IPS-18a (cell line): ENCODE data around the gene GMEB2.
"Not testable (repeated sequence)": the region's sequence is repeated elsewhere in the genome, so short reads cannot be mapped to it uniquely, and the experiment has no call there.

Experiments used
- H3K27ac ChIP-seq: one replicate; pipeline ENCODE4 v1.5.1; 2013; ENCODE audit warnings: low read length
- H3K27me3 ChIP-seq: one replicate; pipeline ENCODE4 v1.6.1; 2013; ENCODE audit warnings: mild to moderate bottlenecking, low read length; ENCODE audit not compliant: control insufficient read depth, insufficient read depth
- H3K36me3 ChIP-seq: one replicate; pipeline ENCODE4 v1.6.1; 2013; ENCODE audit warnings: low read depth, low read length; ENCODE audit not compliant: control insufficient read depth
- H3K4me1 ChIP-seq: one replicate; pipeline ENCODE4 v1.6.1; 2013; ENCODE audit warnings: low read depth, low read length; ENCODE audit not compliant: control insufficient read depth
- H3K4me3 ChIP-seq: one replicate; pipeline ENCODE4 v1.5.1; 2013; ENCODE audit warnings: low read length
- H3K9ac ChIP-seq: one replicate; pipeline ENCODE4 v1.6.1; 2013; ENCODE audit warnings: mild to moderate bottlenecking, low read length, moderate library complexity
- H3K9me3 ChIP-seq: one replicate; pipeline ENCODE4 v1.6.1; 2013; ENCODE audit warnings: low read depth, low read length; ENCODE audit not compliant: control insufficient read depth

Gene GMEB2

DNA sequence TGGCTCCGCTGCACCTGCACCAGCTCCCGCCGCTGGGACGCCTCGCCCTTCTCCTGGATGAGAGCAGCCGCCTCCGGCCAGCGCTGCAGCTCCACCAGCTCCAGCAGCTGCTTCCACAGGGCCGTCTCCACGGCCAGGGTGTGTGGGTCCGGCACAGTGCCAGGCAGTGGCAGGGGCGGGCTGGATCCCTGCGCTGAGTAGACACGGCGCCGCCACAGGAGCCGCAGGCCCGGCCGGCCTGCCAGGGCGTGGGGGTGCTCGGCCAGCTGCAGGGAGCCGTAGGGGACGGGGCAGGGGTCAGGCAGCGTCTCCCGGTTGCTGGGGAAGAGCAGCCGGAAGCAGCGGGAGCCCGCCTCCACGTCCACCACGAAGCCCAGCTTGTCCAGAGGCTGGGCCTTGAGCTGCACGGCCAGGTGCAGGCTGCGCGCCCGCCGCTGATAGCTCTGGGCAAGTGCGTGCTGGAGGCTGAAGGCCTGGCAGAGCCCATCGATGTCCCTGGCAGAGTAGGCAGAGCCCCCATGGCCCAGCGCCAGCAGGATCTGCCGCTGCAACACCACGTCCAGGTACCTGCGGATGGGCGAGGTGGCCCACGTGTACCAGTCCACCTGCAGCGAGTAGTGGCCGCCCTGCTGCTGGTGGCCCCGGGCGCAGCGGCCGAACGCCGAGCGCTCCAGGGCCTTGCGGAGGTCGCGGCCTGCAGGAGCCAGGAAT, 63.5 kb downstream of the GMEB2 start:
- H3K4me1 ChIP-seq = no peaks in the 10 kb centered on the region
- H3K36me3 ChIP-seq = no peaks in the 10 kb centered on the region
- no peak overlapping the region for H3K9ac ChIP-seq
- no peaks in the 10 kb centered on the region for H3K27me3 ChIP-seq
- no peak overlapping the region for H3K27ac ChIP-seq
- no peak overlapping the region for H3K4me3 ChIP-seq
- no peaks in the 10 kb centered on the region for H3K9me3 ChIP-seq

DNA sequence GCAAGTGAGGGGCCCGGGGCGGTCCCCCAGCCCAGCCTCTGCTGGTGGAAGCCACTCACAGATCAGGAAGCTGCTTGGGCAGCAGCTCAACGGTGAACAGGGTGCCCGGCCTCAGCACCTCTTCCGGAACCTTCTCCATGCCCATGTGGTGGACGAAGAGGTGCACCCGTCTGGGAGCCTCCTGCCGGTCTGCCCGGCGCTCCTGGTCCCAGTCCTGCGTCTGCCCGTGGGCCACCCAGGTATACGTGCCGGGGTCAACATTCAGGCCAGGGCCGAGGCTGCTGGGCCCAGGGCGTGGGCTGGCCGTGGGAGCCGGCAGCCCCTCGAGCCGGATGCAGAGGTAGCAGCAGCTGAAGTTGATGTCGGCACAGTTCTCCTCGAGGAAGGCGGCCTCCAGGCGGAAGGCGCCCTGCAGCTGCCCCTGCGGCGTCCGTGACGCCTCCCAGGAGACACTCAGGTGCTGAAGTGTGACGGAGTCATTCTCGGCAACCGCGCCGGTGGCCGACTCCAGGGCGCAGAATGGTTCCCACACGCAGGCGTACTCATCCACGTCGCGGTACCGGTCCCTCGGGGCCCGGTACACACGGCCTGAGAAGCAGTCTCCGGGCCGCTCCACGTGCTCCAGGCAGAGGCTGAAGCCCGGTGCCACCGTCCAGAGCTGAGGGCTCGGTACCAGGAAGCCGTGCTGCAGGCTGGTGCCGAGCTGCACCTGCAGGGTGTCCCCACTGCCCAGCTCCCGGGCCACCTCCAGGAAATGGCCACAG, 64.3 kb downstream of the GMEB2 start:
- Histone ChIP-seq H3K36me3 (no peaks in the 10 kb centered on the region), H3K4me1 (no peaks in the 10 kb centered on the region), H3K9me3 (no peaks in the 10 kb centered on the region), H3K27ac (no peak overlapping the region), H3K27me3 (no peaks in the 10 kb centered on the region), H3K4me3 (no peak overlapping the region), H3K9ac (no peak overlapping the region)

DNA sequence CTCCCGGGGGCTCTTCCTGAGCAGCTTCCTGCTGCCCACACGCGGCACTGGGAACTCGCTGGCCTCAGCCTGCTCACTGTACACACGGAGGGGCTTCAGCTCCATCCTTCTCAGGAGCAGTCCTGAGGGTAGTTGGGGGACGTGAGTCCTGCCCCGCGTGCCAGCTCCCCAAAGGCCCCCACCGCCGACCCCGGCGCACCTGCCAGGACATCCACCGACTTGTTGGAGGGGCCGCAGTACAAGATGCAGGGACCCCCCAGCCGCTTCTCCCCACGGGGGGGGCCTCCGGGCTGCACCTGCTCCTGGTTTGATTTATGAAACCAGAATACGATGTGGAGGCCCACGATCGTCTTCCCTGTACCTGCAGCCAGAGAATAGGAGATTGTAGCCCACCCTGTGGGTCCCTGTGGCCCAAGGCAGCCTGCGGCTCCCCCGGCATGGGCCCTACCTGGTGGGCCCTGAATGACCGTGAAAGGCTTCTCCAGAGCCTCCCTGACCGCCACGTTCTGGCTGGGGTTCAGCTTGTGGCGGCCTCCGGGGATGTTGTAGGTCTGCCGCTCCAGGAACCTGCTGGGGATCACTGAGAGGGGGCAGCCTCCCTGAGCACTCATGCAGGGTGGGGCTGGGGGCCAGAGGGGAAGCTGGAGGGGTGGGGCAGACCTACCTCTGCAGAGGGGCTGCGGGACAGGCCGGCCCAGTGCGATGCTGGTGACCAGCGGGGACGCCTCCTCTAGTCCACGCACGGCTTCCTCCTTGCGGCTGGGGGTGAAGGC, 65.1 kb downstream of the GMEB2 start:
- Histone ChIP-seq H3K4me3 (no peak overlapping the region), H3K27ac (no peak overlapping the region), H3K27me3 (no peaks in the 10 kb centered on the region)

DNA sequence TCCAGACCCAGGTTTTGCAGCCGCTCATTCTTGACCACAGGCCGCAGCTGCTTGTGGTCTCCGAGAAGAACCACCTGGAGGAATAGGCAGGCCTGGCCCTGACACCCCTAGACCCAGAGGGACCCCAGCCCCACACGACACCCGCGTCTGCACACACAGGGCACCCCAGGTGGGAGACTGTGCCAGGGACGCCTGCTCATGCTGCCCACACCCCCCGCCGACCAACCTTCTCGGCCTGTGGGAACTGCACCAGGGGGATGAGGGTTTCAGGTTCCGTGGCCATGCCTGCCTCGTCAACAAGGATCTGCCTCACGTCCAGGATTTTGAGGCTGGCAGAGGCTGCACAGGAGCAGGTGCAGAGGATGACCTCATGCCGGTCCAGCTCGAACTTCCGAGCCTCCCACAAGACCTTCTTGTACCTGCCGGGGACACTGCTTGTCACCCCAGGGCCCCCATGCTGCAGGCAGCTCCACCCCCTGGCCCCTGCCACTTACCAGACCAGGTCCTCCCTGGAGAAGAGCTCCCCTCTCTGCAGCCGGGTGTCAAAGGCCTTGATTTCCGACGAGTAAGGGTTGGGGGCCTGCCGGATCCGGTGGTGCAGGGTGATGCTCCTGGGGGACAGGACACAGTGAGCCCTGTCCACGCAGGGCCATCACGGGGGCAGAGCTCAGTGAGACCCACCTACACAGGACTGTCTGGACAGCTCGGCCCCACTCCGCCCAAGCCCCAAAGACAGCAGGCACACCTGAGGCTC, 65.9 kb downstream of the GMEB2 start:
- no peak overlapping the region for H3K9ac ChIP-seq
- no peak overlapping the region for H3K27ac ChIP-seq
- no peak overlapping the region for H3K4me3 ChIP-seq
- no peaks in the 10 kb centered on the region for H3K4me1 ChIP-seq
- H3K36me3 ChIP-seq = no peaks in the 10 kb centered on the region
- H3K9me3 ChIP-seq = no peaks in the 10 kb centered on the region
- H3K27me3 ChIP-seq = no peaks in the 10 kb centered on the region

More for the DNA sequence above, 65.1 kb downstream of the GMEB2 start:
- Histone ChIP-seq H3K9ac (no peak overlapping the region), H3K36me3 (no peaks in the 10 kb centered on the region), H3K9me3 (no peaks in the 10 kb centered on the region), H3K4me1 (no peaks in the 10 kb centered on the region)

DNA sequence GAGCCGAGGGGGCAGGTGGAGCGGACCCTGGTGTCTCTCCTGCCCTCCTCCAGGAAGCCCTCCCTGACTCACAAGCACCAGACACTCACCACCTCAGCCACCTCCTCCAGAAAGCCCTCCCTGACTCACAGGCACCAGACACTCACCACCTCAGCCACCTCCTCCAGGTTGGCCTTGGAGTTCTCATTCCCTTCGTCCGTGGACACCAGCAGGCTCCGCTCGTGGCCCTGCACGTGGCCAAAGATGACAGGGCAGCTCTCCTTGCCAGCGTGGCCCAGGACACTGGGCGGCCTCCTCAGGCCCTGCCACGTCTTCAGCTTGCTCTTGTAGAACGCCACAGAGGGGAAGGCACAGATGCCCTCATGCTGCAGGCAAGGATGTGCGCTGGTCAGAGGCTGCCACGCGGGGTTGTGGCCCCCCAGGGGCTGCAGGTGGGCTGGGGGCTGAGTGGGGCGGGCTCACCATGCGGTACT, 66.5 kb downstream of the GMEB2 start:
- no peaks in the 10 kb centered on the region for H3K9me3 ChIP-seq
- no peaks in the 10 kb centered on the region for H3K27me3 ChIP-seq
- H3K4me1 ChIP-seq = no peaks in the 10 kb centered on the region
- H3K27ac ChIP-seq = no peak overlapping the region
- H3K4me3 ChIP-seq = no peak overlapping the region
- no peaks in the 10 kb centered on the region for H3K36me3 ChIP-seq
- H3K9ac ChIP-seq = no peak overlapping the region

DNA sequence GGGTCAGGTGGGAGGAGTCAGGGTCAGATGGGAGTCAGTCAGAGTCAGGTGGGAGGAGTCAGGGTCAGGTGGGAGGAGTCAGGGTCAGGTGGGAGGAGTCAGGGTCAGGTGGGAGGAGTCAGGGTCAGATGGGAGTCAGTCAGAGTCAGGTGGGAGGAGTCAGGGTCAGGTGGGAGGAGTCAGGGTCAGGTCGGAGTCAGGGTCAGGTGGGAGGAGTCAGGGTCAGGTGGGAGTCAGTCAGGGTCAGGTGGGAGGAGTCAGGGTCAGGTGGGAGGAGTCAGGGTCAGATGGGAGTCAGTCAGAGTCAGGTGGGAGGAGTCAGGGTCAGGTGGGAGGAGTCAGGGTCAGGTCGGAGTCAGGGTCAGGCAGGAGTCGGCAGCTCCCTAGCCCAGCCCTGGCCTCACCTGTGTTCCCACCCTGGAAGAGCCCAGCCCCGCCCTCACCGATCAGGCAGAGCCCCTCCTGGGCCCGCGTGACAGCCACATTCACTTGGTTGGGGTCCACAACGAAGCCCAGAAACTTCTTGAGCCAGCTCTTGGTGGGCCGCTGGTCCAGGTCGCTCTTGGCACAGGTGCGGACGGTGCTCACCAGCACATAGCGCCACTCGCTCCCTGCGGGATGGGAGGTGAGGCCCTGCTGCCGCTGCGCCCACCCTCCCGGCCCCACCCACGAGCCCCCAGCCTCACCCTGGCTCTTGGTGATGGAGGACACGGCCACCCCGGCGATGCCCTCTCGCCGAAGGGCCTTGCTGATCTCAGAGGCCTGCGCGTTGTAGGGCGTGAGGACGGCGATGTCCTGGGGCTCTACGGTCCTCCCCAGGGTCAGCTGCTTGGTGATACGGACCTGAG, 67.2 kb downstream of the GMEB2 start:
- not testable (repeated sequence) for H3K27me3 ChIP-seq, H3K4me3 ChIP-seq, H3K27ac ChIP-seq, H3K4me1 ChIP-seq, H3K9ac ChIP-seq, H3K36me3 ChIP-seq, H3K9me3 ChIP-seq

DNA sequence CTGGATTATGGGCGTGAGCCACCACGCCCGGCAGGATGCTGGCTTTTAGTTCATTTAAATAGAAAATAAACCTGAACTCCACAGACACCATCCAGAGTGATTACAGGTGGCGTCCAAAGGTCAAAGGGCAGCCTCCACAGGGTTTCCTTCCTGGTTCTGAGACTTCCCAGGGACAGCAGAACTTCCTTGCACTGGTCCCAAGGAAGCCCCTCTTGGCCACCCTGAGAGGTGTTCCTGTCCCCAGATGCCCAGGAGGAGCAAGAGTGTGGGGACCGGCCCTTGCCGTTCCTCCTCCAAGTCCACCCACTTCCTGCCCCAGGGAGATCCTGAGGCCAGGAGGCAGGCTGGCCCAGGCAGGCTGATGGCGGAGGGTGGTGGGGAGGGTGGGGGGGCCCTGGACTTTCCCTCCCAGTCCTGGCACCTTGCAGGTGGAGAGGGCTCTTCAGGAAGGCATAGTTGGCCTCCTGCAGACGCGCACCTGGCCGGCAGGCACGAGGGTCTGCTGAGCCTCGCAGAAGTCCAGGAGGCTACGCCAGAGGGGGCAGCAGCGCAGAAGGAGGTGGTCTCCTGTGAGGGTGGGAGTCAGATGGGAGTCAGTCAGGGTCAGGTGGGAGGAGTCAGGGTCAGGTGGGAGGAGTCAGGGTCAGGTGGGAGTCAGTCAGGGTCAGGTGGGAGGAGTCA, 68.0 kb downstream of the GMEB2 start:
- H3K27me3 ChIP-seq = peaks cover 7% of the 10 kb centered on the region
- H3K27ac ChIP-seq = no peak overlapping the region
- no peaks in the 10 kb centered on the region for H3K9me3 ChIP-seq
- no peaks in the 10 kb centered on the region for H3K36me3 ChIP-seq
- H3K9ac ChIP-seq = no peak overlapping the region
- no peaks in the 10 kb centered on the region for H3K4me1 ChIP-seq
- no peak overlapping the region for H3K4me3 ChIP-seq

DNA sequence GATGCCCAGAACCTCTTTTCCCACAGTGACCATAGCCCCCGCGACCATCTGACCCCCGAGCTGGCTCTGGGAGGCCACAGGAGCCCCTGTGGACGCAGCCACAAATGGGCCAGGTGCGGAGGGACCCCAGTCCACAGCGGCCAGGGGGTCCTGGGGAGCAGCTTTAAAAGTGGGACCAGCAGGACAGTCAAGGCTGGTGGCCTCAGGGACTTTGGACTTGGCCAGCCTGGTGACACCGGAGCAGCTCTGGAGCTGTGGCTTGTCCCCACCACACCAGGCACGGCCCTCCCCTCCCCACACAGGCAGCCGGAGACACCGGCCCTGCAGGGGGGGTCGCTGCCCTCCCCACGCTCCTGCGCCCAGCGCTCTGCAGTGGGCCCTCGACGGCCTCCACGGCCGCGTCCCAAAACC, 69.4 kb downstream of the GMEB2 start:
- Histone ChIP-seq H3K9ac (no peak overlapping the region), H3K36me3 (no peaks in the 10 kb centered on the region), H3K27me3 (peaks cover 7% of the 10 kb centered on the region), H3K27ac (no peak overlapping the region), H3K4me1 (peaks cover 7% of the 10 kb centered on the region), H3K4me3 (no peak overlapping the region), H3K9me3 (no peaks in the 10 kb centered on the region)

DNA sequence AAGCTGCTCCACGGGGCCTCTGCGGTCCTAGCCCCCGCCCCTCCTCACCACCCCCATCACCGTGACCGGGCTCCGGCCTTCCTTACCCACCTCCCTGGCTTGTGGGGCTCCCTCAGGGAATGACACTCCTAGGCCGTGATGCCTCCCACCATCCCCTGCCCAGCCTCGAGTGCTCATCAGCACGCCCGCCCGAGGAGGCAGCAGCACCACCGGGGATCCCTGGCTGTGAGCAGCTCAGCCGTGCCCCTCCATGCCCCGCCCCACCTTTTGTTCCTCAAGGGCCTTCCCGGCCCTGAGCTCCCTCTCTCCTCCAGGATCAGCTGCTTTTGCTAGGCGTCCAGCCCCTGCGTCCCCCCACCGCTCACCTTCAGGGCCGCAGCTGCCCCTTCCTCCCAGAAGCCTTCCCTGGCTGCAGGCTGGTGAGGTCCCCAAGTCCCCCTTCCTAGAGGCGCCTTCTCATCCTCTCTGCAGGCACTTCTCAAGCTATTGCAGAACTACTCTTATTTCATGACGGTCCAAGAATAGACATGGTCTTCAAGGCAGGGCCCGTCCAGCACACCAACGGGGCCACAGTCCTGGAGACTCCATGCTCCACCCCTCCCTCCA, 69.9 kb downstream of the GMEB2 start:
- Histone ChIP-seq H3K4me1 (peaks cover 10% of the 10 kb centered on the region), H3K9ac (no peak overlapping the region), H3K27ac (no peak overlapping the region), H3K27me3 (peaks cover 7% of the 10 kb centered on the region), H3K9me3 (no peaks in the 10 kb centered on the region), H3K36me3 (no peaks in the 10 kb centered on the region), H3K4me3 (no peak overlapping the region)
